ENCODE results near the gene CACNA1C.

Gene CACNA1C

DNA sequence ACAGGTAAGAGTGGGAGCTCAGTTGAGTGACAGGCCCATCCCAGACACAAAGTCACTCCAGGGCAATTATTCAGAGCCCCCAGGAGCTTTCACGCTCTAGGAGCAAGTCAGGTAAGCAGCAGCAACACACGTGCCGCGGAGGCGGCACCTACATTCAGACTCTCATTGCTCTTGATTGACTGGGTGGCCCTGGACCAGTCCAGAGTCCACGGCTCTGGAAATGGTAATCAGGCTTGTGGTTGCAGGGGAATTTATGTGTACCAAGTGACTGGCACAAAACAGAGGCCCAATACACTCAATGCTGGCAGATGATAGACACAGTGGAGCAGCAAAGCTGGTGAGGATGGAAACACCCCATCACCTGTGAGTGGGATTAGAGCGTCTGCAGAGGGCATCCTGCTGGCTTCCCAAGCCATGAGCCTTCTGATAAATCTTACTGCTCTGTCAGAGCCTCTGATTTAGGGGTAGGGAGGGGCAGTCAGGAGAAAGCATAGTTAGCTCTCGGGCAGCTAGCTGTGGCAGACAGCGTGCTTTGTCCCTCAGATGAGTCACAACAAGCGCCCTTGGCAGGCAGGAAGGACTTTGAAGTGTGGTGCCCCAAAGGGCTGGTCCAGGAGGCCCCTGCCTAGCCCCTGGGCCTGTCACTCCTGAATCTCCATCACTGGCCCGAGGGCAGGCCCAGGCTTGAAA, 344.7 kb downstream of the CACNA1C start:
- DNase-seq (ENCODE audit: insufficient read length, low spot score) (no peak), FAIRE-seq (no peak)

DNA sequence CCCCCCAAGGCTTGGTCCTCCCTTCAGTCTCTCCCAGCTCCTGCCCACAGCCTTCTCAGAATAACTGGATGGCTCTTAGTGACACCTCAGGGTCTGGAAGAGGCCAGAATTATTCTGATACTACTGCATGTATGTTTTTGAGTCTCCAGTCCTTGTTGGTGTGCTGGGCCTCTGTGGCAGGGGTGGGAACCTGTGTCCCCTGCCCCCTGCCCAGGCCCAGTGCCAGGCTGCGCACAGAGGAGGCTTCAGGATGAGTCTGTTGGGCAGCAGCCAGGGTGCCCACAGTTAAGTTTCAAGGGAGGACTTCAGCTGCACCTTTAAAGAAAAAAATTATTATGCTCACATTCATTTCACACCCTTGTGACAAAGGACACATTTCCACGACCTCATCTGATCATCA, 348.3 kb downstream of the CACNA1C start:
- no peak for DNase-seq (ENCODE audit: insufficient read length, low spot score)
- FAIRE-seq = no peak

- FAIRE-seq = no peak
- DNase-seq (ENCODE audit: insufficient read length, low spot score) = no peak
Measured at GRCh38 chr12:2402073-2402579, 349.3 kb downstream of the CACNA1C start.

DNA sequence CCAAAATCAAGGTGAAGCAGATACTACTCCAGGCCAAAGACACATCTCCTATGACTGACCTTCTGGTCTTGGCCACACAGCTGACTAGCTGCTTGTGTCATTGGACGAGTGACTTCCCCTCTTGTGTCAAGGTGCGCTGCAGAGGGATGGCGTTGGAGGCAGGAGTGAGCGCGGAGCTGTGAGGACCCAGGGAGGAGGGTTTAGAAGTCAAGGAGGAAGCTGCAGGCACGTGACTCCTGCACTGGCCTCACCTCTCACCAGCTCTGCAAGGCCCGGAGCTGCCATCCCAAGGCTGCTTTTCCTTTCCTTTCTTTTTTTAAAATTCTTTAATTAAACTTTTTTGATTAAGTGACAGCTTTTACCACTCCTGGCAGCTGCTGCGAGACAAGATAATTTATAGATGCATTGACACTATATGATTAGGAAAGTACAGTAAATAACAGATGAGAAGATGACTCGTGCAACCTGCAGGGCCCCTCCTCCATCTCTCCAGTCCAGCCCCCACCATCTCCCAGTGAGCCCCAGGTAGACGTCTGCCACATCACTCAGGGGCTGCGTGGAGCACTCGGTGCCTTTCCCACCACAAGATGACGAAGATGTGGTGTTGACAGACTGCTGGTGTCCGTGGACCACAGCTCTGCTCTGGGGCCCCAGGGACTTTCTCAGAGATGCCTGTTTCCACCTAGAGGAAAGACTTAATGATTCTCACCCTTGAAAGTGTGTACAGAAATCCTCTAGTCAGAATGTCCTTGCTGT, 350.6 kb downstream of the CACNA1C start:
- DNase-seq (ENCODE audit: insufficient read length, low spot score) (no peak), FAIRE-seq (no peak)

- DNase-seq (ENCODE audit: insufficient read length, low spot score) (no peak), FAIRE-seq (no peak)
Measured at GRCh38 chr12:2405039-2405438, 352.3 kb downstream of the CACNA1C start.

DNA sequence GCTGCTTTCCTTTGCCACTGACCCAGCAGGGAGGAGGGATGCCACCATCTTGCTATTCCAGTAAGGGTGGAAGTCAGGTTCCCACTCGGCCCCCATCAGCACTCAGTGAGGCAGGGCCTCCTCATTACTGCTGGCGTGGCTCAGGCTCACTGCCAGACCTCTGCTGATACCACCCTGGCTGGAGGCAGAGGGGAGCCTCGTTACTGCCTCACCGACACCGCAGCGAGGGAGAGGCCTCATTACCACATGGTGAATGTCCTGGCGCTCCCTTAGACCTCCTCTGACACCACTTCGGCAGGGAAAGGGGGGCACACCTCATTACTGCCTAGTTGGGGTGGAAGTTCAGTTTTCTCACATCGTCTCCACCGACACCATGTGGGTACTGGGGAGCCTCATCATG, 354.1 kb downstream of the CACNA1C start:
- FAIRE-seq = no peak
- DNase-seq (ENCODE audit: insufficient read length, low spot score) = no peak

DNA sequence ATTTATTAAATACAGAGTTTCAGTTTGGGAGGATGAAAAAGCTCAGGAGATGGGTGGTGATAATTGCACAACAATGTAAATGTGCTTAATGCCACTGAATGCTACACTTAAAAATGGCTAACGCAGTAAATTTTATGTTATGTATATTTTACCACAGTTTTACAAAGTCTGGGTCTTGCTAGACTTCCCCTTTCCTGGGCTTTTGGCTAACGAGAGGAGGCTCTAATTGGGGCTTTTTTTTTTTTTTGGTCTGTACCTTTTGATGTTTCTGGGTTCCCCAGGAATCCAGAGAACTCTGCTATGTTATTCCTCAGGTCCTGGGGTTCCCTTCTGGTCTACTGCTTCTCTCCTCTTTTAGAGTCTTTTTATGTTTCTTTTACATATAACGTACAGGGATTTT, 355.5 kb downstream of the CACNA1C start:
- FAIRE-seq = no peak

DNA sequence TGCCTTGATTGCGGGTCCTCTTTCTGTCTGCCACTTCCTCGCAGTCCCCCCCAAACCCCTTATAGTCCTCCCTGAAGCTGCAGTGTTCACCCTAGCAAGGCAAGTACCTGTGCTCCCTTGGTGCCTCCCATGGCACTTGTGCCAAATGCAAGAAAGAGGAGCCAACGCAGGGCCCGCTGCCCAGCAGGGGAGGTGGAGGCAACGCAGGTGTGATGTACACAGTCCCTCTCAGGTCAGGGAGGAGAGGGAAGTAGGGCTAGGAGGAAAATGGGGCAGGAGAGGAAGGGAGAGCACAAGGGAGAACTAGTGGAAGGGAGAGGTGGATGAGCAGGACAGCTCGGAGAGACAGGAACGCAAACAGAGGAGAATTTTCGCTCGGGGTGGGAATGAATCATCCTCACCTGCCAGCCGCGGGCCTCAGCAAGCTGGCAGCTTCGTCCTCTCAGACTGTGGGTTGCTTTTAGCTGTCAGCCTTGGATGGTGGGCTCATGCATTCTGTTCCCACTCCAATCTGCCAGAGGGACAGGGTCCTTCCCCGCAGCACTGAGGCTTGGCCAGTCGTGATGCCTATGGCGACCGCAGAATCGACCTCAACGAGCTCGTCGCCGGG, 357.0 kb downstream of the CACNA1C start:
- DNase-seq (ENCODE audit: insufficient read length, low spot score) (no peak), FAIRE-seq (no peak)

More for the DNA sequence above, 355.5 kb downstream of the CACNA1C start:
- DNase-seq (ENCODE audit: insufficient read length, low spot score) = no peak

GRCh38 chr12:2410496-2410895, 357.7 kb downstream of the CACNA1C start:
- DNase-seq (ENCODE audit: insufficient read length, low spot score) (no peak), FAIRE-seq (no peak)

DNA sequence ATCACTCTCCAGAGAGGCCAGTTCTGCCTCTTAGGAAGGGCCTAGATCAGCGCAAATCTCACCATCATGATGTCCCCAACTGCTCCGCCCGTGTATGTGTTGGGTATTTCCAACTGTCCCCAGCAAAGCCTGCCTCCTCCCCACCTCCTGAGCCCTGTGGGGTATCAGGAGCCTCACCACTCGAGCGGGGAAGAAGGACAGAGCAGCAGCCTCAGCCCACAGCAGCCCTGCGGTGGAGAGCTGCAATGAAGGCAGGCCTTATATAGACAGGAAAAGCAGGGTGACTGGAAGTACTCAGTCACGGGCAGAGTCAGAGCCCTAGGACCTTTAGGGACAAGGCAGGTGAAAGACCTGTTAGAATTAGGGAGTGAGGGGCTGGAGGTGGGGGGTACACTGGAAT, 358.2 kb downstream of the CACNA1C start:
- DNase-seq (ENCODE audit: insufficient read length, low spot score) (no peak), FAIRE-seq (no peak)

GRCh38 chr12:2411616-2412304, 359.0 kb downstream of the CACNA1C start:
- no peak for FAIRE-seq
- DNase-seq (ENCODE audit: insufficient read length, low spot score) = no peak

DNA sequence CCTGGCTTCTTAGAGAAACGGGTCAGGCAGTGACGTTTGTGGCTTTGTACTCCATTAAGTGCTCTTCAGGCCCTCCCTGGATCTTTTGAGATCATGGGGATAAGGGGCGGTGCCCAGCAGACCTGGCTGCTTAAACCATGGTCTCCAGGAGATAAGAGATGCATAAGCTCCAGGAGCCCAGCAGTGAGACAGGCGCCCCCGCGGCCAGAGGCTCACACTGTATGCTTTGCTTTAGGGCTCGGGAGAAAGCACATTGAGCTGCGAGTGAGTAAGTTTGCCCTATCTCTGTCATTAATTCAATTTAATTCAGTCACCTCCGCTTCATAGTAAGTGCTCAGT, 359.5 kb downstream of the CACNA1C start:
- FAIRE-seq (no peak), DNase-seq (ENCODE audit: insufficient read length, low spot score) (no peak)

GRCh38 chr12:2413301-2413700, 360.5 kb downstream of the CACNA1C start:
- FAIRE-seq (no peak), DNase-seq (ENCODE audit: insufficient read length, low spot score) (no peak)

DNA sequence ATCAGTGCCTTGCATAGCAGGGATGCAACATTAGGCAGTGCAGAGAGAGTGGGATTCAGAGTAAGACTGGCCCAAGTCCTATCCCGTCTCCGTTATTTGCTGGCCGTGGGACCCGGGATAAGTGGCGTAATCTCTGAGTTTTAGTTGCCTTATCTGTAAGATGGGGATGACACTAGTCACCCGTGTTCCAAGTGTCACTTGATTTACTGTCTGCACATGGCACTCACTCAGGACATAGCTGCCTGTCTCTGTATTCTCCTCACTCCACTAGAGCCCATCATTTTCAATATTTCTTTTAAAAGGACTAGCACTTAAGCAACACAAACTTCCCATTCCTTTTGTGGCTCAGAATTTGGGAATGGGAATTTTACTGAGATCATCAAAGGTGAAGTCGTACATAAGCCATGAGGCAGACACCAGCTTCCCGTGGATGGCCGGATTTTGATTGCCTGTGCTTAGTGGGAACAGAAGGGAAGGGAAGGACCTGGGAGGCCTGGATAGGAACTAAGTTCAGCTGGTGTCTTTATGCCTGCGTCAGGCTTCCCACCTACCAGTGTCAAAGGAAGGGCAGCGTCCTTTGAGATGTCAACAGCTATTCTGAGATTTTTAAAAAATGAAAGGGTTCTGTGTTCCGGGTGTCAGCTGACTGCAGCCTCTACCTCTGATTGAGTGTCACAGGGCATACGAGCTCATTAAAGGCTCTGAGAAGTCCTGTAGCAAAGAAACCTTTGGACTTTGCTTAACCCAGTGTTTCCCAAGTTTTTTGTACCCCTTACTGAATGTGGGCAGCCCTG, 361.4 kb downstream of the CACNA1C start:
- FAIRE-seq (no peak), DNase-seq (ENCODE audit: insufficient read length, low spot score) (no peak)

GRCh38 chr12:2414810-2415567, 362.2 kb downstream of the CACNA1C start:
- FAIRE-seq (no peak), DNase-seq (ENCODE audit: insufficient read length, low spot score) (no peak)

GRCh38 chr12:2415568-2415944, 362.8 kb downstream of the CACNA1C start:
- FAIRE-seq (no peak), DNase-seq (ENCODE audit: insufficient read length, low spot score) (no peak)

GRCh38 chr12:2416158-2416557, 363.4 kb downstream of the CACNA1C start:
- DNase-seq (ENCODE audit: insufficient read length, low spot score) (no peak), FAIRE-seq (no peak)

DNA sequence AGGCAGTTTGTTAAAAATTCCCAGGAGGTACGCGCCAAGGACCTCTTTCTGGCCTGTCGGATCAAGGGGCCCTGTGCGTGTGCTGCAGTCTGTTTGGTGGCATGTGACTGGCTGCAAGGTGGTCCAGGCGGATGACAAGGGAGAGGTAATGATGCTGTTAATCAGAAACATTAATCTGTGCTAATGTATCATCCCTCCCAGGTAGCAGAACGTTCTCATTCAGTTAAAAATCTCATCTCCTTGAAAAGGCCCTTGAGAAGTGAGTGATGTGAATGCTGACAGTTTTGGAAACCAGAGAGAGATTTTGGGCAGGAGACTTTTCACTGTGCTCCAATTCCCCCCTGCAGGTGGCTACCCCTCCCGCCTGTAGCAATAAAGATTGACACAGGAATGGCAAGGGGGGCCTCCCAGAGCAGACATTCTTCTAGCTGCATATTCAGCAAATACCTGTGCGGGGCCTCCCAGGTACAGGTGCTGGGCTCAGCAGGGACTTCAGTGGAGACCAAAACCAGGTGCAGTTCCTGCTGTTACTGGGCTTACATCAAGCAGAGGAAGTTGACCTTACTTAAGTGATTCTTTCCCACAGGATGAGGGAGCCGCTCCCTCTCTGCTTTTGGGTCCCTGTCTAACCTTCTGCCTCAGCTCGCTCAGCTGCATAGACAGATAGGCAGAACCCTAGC, 364.8 kb downstream of the CACNA1C start:
- DNase-seq (ENCODE audit: insufficient read length, low spot score) = no peak
- FAIRE-seq = no peak

DNA sequence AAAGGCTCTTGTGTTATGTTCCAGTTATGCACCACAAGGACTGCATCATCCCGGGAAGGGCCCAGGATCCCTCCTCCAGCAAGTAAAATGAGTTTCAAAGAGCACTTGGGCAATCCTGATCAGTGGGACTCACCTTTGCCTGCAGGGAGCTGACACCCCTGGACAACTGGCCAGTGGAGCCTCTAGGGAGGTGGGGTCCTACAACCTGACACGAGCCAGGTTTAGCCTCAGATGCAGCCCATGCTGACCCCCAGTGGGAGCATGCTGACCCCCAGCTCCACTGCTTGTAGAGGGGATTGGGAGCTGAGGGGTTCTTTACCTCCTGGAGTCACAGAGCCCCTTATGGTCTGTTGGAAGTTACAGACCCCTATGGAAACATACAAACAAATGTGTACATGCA, 365.8 kb downstream of the CACNA1C start:
- DNase-seq (ENCODE audit: insufficient read length, low spot score) (no peak), FAIRE-seq (no peak)
